Liver (tissue), 3 donors: ENCODE data around the gene CLDN6.

Experiments used
- FOXA1 ChIP-seq: IDR thresholded peaks from 2 replicates; pipeline ENCODE4 v1.6.1; 2016; ENCODE audit warnings: antibody characterized with exemption
- GABPA ChIP-seq, 2 donors: IDR thresholded peaks in 1 of 2; conservative IDR thresholded peaks in 1 of 2; 2 replicates each; pipeline ENCODE4 v1.6.1; 2016; ENCODE audit warnings: antibody characterized with exemption in 2 of 2, mild to moderate bottlenecking in 1 of 2, moderate library complexity in 1 of 2
- HNF4A ChIP-seq, 2 donors: conservative IDR thresholded peaks; 2 replicates each; pipeline ENCODE4 v1.6.1; 2016; ENCODE audit warnings: antibody characterized with exemption in 2 of 2, mild to moderate bottlenecking in 2 of 2
- JUND ChIP-seq, 2 donors: IDR thresholded peaks; 2 replicates each; pipeline ENCODE4 v1.6.1; 2016; ENCODE audit warnings: antibody characterized with exemption in 2 of 2
- RAD21 ChIP-seq, 2 donors: IDR thresholded peaks; 2 replicates each; pipeline ENCODE4 v1.6.1; 2016; ENCODE audit warnings: antibody characterized with exemption in 2 of 2, mild to moderate bottlenecking in 2 of 2
- REST ChIP-seq: IDR thresholded peaks from 2 replicates; pipeline ENCODE4 v1.6.1; 2016; ENCODE audit warnings: antibody characterized with exemption, mild to moderate bottlenecking
- SP1 ChIP-seq: IDR thresholded peaks from 2 replicates; pipeline ENCODE4 v1.6.1; 2018; ENCODE audit warnings: antibody characterized with exemption, mild to moderate bottlenecking
- TAF1 ChIP-seq: conservative IDR thresholded peaks from 2 replicates; pipeline ENCODE4 v1.6.1; 2016; ENCODE audit warnings: antibody characterized with exemption, mild to moderate bottlenecking
- YY1 ChIP-seq: IDR thresholded peaks from 2 replicates; pipeline ENCODE4 v1.6.1; 2016; ENCODE audit warnings: antibody characterized with exemption, mild to moderate bottlenecking
- TF ChIP-seq, protein P1 (sequence below): fragments of 150-350 bp; IDR thresholded peaks from 2 replicates; pipeline ENCODE4 v1.5.1; 2017; ENCODE audit warnings: improper control_type of control experiment, low read depth, low read length; ENCODE audit not compliant: missing input control
- TF ChIP-seq, protein P2 (sequence below): IDR thresholded peaks from 2 replicates; pipeline ENCODE4 v1.6.1; 2016; ENCODE audit warnings: antibody characterized with exemption
- TF ChIP-seq, protein P3 (sequence below): IDR thresholded peaks from 2 replicates; pipeline ENCODE4 v1.6.1; 2016; ENCODE audit warnings: antibody characterized with exemption
- donor health status: healthy.
- donor health status: healthy.

- TF ChIP-seq HNF4A (conservative IDR thresholded peaks at IDR 0.05) (no peak), JUND (IDR thresholded peaks at IDR 0.05) (no peak), FOXA1 (no peak), YY1 (no peak), RAD21 (IDR thresholded peaks at IDR 0.05) (no peak), TAF1 (no peak), GABPA (IDR thresholded peaks at IDR 0.05 in 1 of 2, conservative IDR thresholded peaks at IDR 0.05 in 1 of 2) (no peak), REST (no peak), SP1 (no peak)
- TF ChIP-seq, protein P1, sequence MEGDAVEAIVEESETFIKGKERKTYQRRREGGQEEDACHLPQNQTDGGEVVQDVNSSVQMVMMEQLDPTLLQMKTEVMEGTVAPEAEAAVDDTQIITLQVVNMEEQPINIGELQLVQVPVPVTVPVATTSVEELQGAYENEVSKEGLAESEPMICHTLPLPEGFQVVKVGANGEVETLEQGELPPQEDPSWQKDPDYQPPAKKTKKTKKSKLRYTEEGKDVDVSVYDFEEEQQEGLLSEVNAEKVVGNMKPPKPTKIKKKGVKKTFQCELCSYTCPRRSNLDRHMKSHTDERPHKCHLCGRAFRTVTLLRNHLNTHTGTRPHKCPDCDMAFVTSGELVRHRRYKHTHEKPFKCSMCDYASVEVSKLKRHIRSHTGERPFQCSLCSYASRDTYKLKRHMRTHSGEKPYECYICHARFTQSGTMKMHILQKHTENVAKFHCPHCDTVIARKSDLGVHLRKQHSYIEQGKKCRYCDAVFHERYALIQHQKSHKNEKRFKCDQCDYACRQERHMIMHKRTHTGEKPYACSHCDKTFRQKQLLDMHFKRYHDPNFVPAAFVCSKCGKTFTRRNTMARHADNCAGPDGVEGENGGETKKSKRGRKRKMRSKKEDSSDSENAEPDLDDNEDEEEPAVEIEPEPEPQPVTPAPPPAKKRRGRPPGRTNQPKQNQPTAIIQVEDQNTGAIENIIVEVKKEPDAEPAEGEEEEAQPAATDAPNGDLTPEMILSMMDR: no peak
- TF ChIP-seq, protein P2, sequence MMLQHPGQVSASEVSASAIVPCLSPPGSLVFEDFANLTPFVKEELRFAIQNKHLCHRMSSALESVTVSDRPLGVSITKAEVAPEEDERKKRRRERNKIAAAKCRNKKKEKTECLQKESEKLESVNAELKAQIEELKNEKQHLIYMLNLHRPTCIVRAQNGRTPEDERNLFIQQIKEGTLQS: no peak
- TF ChIP-seq, protein P3, sequence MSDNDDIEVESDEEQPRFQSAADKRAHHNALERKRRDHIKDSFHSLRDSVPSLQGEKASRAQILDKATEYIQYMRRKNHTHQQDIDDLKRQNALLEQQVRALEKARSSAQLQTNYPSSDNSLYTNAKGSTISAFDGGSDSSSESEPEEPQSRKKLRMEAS: no peak
These were observed 7.3 kb upstream of the CLDN6 start for GRCh38 chr16:3025032-3026002.
